Nucleus accumbens (tissue), 56 donors: ENCODE data around the gene NUFIP1.
A peak's percentile ranks its signal among the peaks of the same experiment; 100 is the strongest.
"Not testable (repeated sequence)": the region's sequence is repeated elsewhere in the genome, so short reads cannot be mapped to it uniquely, and the experiment has no call there.

Source experiments
- DNase-seq, 56 donors: peaks; one replicate each; lab custom pipeline; 2025; lab: John Stamatoyannopoulos, UW

The NUFIP1 gene

GRCh38 chr13:44971656-44972595 is 17.3 kb downstream of the NUFIP1 start:
- peak in 24 of 56 donors; percentile 1 to 68 (median 20) for DNase-seq

DNA sequence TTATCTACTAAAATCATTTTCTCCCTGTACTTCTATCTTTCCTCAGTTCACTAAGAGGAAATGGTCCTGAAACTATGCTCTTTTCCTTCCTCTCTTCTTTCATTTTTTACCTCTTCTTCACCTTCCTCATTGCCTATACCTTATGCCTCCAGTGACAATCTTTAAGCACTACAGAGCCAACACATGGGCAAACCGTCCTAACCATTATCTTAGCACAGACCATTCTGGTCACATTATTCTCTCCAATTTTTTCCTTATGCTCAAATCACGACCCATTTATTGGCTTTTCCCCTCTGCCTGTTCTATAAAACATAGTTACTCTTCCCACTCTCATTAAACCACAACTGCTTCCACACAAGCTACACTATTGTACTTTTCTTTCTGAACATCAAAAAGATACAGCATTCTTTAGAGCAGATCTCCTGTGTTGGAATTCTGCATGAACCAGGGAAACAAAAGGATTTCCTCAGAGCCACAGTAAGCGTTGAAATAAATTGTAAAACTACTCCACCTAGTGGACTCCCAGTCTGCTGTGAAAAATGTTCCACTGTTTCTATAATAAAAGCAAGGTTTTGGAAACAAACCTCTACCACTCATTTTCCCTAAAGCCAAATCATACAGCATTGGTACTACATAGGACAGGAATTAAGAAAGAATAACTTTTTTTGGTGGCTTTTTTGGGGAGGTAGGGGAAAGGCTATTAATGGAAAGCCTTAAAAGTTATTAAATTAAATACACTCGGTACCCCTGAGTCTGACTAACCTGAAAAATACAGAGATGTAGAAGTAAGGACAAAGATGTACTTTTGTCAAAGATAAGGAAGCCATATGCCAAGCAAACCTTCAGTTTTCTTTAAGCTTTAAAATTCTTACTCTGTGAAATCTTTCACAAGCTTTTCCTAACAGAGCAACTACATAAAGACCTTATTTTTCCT is 19.5 kb downstream of the NUFIP1 start:
- DNase-seq, result peak in 5 of 56 donors; percentile 1 to 25 (median 8)

DNA sequence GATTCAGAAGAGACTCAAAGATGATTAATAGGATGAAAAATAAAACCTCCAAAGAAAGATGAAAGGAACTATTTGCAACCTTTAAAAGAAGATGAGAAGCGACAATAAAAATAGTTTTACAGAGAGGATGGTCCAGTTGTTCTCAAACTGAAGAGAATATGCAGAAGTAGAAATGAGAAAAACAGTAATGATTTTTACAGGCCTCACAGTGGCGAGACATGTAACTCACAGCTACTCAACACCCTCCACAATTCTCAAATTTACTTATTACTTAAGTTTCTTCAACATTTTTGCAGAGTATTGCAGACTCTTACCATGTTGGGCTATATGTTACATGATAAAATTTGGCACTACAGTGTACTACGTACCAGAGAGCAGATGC is 20.8 kb downstream of the NUFIP1 start:
- DNase-seq, result no peak

- DNase-seq, result no peak
Measured at GRCh38 chr13:44967704-44968433, 21.4 kb downstream of the NUFIP1 start.

- DNase-seq, result no peak
Measured at GRCh38 chr13:44961997-44962396, 27.3 kb downstream of the NUFIP1 start.

DNA sequence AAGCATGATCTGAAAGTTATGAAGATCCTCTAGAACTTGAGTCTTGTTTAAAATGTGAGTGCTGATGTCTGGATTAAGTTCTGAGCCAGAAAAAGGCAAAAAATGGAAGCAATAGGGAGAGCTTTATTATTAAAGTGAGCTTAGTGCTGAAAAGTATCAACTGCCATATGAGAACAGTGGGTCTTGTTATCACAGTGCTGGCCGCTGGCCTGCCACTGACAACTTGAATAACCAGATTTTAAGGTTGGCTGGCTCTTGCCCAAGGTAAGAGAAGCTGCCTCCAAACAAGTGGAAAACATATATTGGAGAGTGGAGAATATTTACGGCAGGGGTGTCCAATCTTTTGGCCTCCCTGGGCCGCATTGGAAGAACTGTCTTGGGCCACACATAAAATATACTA is 33.9 kb downstream of the NUFIP1 start:
- DNase-seq, result no peak

DNA sequence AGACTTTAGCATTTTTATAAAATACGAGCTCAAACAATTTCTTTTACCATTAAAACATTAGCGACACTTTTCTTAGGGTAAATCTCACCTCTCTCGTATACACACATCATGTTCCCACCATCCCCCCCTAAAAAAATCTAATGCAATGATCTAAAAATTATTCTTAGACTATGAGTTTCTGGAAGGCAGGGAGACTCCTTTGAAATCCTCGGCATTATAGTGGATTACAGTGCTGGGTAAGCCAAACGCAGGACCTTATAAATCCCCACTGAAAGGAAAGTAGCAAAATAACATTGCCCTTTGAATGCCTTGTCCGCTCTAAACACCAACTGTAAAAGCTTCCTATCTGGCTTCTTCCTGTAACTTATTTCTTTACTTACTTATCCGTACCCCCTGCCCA is 35.0 kb downstream of the NUFIP1 start:
- DNase-seq, result no peak

DNA sequence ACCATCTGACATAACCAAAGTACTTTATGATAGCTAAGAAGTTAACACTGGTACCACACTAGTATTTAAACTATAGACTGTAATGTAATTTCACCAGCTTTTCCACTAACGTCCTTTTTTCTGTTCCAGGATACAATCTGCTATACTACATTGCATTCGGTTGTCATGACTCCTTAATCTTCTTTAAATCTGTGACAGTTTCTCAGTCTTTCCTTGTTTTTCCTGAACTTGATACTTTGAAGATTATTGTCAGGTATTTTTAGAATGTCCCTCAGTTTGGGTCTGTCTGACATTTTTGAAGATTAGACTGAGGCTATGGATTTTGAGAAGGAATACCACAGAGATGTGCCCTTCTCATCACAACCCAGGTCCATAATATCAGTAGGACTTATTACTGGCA is 36.6 kb downstream of the NUFIP1 start:
- no peak for DNase-seq

- no peak for DNase-seq
Measured at GRCh38 chr13:44951184-44951583, 38.1 kb downstream of the NUFIP1 start.

GRCh38 chr13:44943411-44943810 is 45.9 kb downstream of the NUFIP1 start:
- DNase-seq, result not testable (repeated sequence)

DNA sequence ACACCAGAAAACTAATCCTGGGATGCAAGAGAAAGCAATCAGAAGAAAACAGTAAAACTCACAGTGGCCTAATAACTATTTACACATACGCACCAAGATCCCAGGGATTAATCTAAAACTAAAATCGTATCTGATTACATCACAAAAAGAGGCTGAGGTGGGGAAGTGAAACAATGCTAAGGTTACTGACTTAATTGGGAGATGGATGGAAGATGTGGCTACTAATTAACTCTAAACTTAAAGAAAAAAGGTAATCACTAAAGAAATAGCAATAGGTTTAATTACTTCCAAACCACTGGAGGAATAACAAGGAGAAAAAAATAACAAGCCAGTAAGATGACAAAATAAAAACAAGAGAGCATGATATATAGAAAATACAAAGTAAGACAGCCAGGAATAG is 50.4 kb downstream of the NUFIP1 start:
- DNase-seq, result no peak

DNA sequence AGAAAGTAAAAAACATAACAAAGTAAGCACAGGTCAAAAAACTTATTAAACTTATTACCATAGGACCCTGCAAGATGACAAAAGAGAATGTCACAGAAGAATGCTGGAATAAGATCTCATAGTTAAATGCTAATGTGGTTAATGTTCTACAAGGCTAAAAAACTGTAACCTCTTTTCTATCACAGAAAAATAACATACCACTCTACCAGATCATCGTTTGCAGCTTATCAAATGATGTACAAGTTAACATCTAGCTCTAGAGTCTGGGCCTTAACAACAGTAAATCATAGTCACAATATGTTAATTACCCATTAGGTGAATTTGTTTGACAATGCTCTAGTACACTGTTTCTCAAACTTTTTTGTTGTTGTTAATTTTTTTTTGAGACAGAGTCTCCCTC is 53.0 kb downstream of the NUFIP1 start:
- no peak for DNase-seq

GRCh38 chr13:44934724-44935123 is 54.5 kb downstream of the NUFIP1 start:
- no peak for DNase-seq

DNA sequence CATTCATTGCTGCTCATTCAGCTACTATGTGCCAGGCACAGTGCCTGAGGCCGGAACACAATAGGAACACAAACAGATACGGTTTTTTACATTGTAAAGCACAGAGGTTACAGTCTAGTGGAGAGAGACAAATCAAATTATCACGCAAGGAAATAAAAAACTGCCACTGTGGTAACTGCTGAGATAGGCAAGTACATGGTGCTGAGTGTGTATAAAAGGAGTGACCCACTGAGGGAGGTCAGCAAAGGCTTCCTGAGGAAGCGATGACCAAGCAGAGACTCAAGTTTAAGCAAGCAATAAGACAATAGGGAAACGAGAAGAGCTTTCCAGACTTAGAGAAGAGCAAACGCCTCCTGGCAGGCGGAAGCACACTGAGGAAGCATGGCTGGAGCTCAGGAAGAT is 56.4 kb downstream of the NUFIP1 start:
- DNase-seq, result no peak

GRCh38 chr13:44932171-44932849 is 57.0 kb downstream of the NUFIP1 start:
- no peak for DNase-seq

GRCh38 chr13:44930963-44931623 is 58.2 kb downstream of the NUFIP1 start:
- no peak for DNase-seq

DNA sequence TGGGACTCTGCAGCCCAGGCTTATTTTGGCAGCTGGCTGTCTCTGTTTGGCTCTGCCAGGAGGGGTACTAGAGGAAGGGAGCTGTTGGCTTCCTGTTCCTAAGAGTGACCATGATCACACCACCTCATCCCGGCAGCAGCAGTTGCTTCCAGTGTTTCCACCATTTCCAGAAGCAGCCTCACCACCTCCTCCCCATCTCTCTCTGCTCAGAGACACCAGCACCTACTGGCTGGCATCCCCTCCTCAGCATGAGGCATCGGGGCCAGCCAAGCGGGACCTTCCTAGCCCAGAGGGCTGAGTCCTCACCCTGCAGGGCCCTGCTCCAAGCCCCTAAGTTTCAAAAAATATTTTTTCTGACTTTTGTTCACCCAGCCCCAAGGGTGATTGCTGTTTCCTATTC is 59.0 kb downstream of the NUFIP1 start:
- DNase-seq, result no peak

- DNase-seq, result no peak
Measured at GRCh38 chr13:44929692-44930091, 59.6 kb downstream of the NUFIP1 start.

- DNase-seq, result no peak
Measured at GRCh38 chr13:44927968-44928367, 61.3 kb downstream of the NUFIP1 start.
